ENCODE measurements around the gene MAD1L1.

Gene MAD1L1

GRCh38 chr7:2134740-2135139 lies 98.0 kb downstream of the MAD1L1 start:
- TF ChIP-seq, protein P1, sequence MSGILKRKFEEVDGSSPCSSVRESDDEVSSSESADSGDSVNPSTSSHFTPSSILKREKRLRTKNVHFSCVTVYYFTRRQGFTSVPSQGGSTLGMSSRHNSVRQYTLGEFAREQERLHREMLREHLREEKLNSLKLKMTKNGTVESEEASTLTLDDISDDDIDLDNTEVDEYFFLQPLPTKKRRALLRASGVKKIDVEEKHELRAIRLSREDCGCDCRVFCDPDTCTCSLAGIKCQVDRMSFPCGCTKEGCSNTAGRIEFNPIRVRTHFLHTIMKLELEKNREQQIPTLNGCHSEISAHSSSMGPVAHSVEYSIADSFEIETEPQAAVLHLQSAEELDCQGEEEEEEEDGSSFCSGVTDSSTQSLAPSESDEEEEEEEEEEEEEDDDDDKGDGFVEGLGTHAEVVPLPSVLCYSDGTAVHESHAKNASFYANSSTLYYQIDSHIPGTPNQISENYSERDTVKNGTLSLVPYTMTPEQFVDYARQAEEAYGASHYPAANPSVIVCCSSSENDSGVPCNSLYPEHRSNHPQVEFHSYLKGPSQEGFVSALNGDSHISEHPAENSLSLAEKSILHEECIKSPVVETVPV (CRISPR knock-in tag; IDR thresholded peaks at IDR 0.05): no peak
- no peak for TF ChIP-seq ZNF565 (CRISPR knock-in tag; conservative IDR thresholded peaks at IDR 0.05; ENCODE audit: low read depth)
- TF ChIP-seq ZC3H10 (CRISPR knock-in tag; IDR thresholded peaks at IDR 0.05): no peak
- no peak for TF ChIP-seq ARNTL (CRISPR knock-in tag; IDR thresholded peaks at IDR 0.05; ENCODE audit: borderline replicate concordance, low read depth)
- no peak for TF ChIP-seq ISL1 (CRISPR knock-in tag; IDR thresholded peaks at IDR 0.05)
- TF ChIP-seq ZNF8 (CRISPR knock-in tag; IDR thresholded peaks at IDR 0.05): no peak
- TF ChIP-seq, protein P2, sequence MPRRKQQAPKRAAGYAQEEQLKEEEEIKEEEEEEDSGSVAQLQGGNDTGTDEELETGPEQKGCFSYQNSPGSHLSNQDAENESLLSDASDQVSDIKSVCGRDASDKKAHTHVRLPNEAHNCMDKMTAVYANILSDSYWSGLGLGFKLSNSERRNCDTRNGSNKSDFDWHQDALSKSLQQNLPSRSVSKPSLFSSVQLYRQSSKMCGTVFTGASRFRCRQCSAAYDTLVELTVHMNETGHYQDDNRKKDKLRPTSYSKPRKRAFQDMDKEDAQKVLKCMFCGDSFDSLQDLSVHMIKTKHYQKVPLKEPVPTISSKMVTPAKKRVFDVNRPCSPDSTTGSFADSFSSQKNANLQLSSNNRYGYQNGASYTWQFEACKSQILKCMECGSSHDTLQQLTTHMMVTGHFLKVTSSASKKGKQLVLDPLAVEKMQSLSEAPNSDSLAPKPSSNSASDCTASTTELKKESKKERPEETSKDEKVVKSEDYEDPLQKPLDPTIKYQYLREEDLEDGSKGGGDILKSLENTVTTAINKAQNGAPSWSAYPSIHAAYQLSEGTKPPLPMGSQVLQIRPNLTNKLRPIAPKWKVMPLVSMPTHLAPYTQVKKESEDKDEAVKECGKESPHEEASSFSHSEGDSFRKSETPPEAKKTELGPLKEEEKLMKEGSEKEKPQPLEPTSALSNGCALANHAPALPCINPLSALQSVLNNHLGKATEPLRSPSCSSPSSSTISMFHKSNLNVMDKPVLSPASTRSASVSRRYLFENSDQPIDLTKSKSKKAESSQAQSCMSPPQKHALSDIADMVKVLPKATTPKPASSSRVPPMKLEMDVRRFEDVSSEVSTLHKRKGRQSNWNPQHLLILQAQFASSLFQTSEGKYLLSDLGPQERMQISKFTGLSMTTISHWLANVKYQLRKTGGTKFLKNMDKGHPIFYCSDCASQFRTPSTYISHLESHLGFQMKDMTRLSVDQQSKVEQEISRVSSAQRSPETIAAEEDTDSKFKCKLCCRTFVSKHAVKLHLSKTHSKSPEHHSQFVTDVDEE (CRISPR knock-in tag; IDR thresholded peaks at IDR 0.05): no peak
- no peak for TF ChIP-seq RARB (CRISPR knock-in tag; IDR thresholded peaks at IDR 0.05)
- no peak for TF ChIP-seq OSR1 (CRISPR knock-in tag; IDR thresholded peaks at IDR 0.05)
- no peak for TF ChIP-seq CREB5 (CRISPR knock-in tag; IDR thresholded peaks at IDR 0.05; ENCODE audit: low read depth)
- ATAC-seq: no peak

- no peak for TF ChIP-seq ZC3H10 (CRISPR knock-in tag; IDR thresholded peaks at IDR 0.05)
- no peak for TF ChIP-seq TCF4 (CRISPR knock-in tag; IDR thresholded peaks at IDR 0.05; ENCODE audit: borderline replicate concordance)
- no peak for TF ChIP-seq SNAI2 (CRISPR knock-in tag; IDR thresholded peaks at IDR 0.05)
- no peak for TF ChIP-seq ZNF8 (CRISPR knock-in tag; IDR thresholded peaks at IDR 0.05)
- TF ChIP-seq, protein P1 (CRISPR knock-in tag; IDR thresholded peaks at IDR 0.05): no peak
- TF ChIP-seq ZNF70 (CRISPR knock-in tag; IDR thresholded peaks at IDR 0.05): no peak
- no peak for TF ChIP-seq CSDC2 (CRISPR knock-in tag; IDR thresholded peaks at IDR 0.05)
- TF ChIP-seq ZFP30 (CRISPR knock-in tag; IDR thresholded peaks at IDR 0.05): no peak
- TF ChIP-seq PATZ1 (CRISPR knock-in tag; IDR thresholded peaks at IDR 0.05; ENCODE audit: borderline replicate concordance): no peak
- TF ChIP-seq BACH2 (CRISPR knock-in tag; IDR thresholded peaks at IDR 0.05; ENCODE audit: borderline replicate concordance): no peak
- no peak for ATAC-seq
These were observed 100.5 kb downstream of the MAD1L1 start for GRCh38 chr7:2132243-2132642.

GRCh38 chr7:2131800-2132199 lies 100.9 kb downstream of the MAD1L1 start:
- TF ChIP-seq PATZ1 (CRISPR knock-in tag; IDR thresholded peaks at IDR 0.05; ENCODE audit: borderline replicate concordance) (no peak), ISL1 (CRISPR knock-in tag; IDR thresholded peaks at IDR 0.05) (no peak), RARB (CRISPR knock-in tag; IDR thresholded peaks at IDR 0.05) (no peak), ZC3H10 (CRISPR knock-in tag; IDR thresholded peaks at IDR 0.05) (no peak), ZNF8 (CRISPR knock-in tag; IDR thresholded peaks at IDR 0.05) (no peak), PPARA (CRISPR knock-in tag; IDR thresholded peaks at IDR 0.05; ENCODE audit: borderline replicate concordance) (no peak)
- TF ChIP-seq, protein P1 (CRISPR knock-in tag; IDR thresholded peaks at IDR 0.05): no peak
- no peak for ATAC-seq

Measured in SK-N-SH treated with all-trans-retinoic acid at 6 μM for 48 hours (cell line).